GM19023 (cell line): ENCODE measurements around the gene EEIG2.

Source experiments
- ATAC-seq: cut with Tn5 transposase; IDR thresholded peaks from one replicate; pipeline ENCODE4 v1.9.1; 2021; ENCODE audit warnings: mild to moderate bottlenecking, moderate library complexity; ENCODE audit not compliant: unreplicated experiment

Gene EEIG2

GRCh38 chr1:108575375-108575774, 15.5 kb downstream of the EEIG2 start:
- no peak for ATAC-seq

GRCh38 chr1:108583757-108584427, 24.0 kb downstream of the EEIG2 start:
- no peak for ATAC-seq

- no peak for ATAC-seq
These were observed 24.5 kb downstream of the EEIG2 start for GRCh38 chr1:108584428-108584856.

GRCh38 chr1:108585313-108585712, 25.4 kb downstream of the EEIG2 start:
- no peak for ATAC-seq

GRCh38 chr1:108590441-108590840, 30.5 kb downstream of the EEIG2 start:
- no peak for ATAC-seq

- ATAC-seq, result no peak
These were observed 31.1 kb downstream of the EEIG2 start for GRCh38 chr1:108590957-108591356.

- ATAC-seq, result no peak
These were observed 31.6 kb downstream of the EEIG2 start for GRCh38 chr1:108591466-108591865.

GRCh38 chr1:108592030-108592759, 32.3 kb downstream of the EEIG2 start:
- ATAC-seq, result no peak

- no peak for ATAC-seq
These were observed 33.5 kb downstream of the EEIG2 start for GRCh38 chr1:108593448-108593847.

- no peak for ATAC-seq
These were observed 35.6 kb downstream of the EEIG2 start for GRCh38 chr1:108595507-108595906.

GRCh38 chr1:108597041-108597440, 37.1 kb downstream of the EEIG2 start:
- no peak for ATAC-seq

- ATAC-seq, result no peak
These were observed 38.4 kb downstream of the EEIG2 start for GRCh38 chr1:108598340-108598739.

- ATAC-seq, result no peak
These were observed 40.6 kb downstream of the EEIG2 start for GRCh38 chr1:108600504-108600903.

GRCh38 chr1:108601708-108602410, 42.0 kb downstream of the EEIG2 start:
- no peak for ATAC-seq

GRCh38 chr1:108605633-108606032, 45.7 kb downstream of the EEIG2 start:
- no peak for ATAC-seq

GRCh38 chr1:108606478-108606877, 46.6 kb downstream of the EEIG2 start:
- no peak for ATAC-seq

- ATAC-seq, result no peak
These were observed 49.7 kb downstream of the EEIG2 start for GRCh38 chr1:108609483-108610049.
